ENCODE data around the gene PTTG1IP.

- TF ChIP-seq, protein P1, sequence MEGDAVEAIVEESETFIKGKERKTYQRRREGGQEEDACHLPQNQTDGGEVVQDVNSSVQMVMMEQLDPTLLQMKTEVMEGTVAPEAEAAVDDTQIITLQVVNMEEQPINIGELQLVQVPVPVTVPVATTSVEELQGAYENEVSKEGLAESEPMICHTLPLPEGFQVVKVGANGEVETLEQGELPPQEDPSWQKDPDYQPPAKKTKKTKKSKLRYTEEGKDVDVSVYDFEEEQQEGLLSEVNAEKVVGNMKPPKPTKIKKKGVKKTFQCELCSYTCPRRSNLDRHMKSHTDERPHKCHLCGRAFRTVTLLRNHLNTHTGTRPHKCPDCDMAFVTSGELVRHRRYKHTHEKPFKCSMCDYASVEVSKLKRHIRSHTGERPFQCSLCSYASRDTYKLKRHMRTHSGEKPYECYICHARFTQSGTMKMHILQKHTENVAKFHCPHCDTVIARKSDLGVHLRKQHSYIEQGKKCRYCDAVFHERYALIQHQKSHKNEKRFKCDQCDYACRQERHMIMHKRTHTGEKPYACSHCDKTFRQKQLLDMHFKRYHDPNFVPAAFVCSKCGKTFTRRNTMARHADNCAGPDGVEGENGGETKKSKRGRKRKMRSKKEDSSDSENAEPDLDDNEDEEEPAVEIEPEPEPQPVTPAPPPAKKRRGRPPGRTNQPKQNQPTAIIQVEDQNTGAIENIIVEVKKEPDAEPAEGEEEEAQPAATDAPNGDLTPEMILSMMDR (conservative IDR thresholded peaks at IDR 0.05): no peak
- no peak for TF ChIP-seq ZFX (IDR thresholded peaks at IDR 0.05)
These were observed 17.6 kb upstream of the PTTG1IP start for GRCh38 chr21:44890961-44891541.

All from C4-2B (cell line).